Ishikawa (cell line): ENCODE data around the gene NAV3.

Experiments
- FOXM1 ChIP-seq: IDR thresholded peaks from 2 replicates; pipeline ENCODE4 v1.6.1; 2012; ENCODE audit warnings: low read depth, borderline replicate concordance
- TAF1 ChIP-seq: IDR thresholded peaks from 2 replicates; pipeline ENCODE4 v1.6.1; 2012; ENCODE audit warnings: low read depth, mild to moderate bottlenecking
- TEAD4 ChIP-seq: IDR thresholded peaks from 2 replicates; pipeline ENCODE4 v1.6.1; 2012
- TF ChIP-seq, protein P1 (sequence below): IDR thresholded peaks from 2 replicates; pipeline ENCODE4 v1.6.1; 2012; ENCODE audit warnings: low read depth, mild to moderate bottlenecking

DNA sequence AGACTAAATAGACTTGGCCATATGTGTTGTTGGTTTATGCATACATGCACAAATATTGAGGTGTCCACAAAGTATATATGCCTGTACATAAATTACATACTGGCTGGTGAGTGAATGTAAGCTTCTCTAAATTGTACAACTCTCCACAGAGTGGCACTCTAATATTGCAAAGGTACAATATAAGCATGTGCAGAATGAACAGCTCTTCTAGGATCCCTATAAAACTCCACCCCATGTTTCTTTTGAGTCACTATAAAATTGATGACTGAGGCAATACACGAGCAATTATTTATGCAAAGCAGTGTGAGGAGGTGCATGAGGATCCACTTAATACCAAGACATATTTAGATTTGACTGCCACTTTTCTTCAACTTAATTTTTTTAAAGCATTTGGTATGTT lies 172.2 kb downstream of the NAV3 start:
- TF ChIP-seq TEAD4: no peak
- TF ChIP-seq TAF1: no peak
- TF ChIP-seq, protein P1, sequence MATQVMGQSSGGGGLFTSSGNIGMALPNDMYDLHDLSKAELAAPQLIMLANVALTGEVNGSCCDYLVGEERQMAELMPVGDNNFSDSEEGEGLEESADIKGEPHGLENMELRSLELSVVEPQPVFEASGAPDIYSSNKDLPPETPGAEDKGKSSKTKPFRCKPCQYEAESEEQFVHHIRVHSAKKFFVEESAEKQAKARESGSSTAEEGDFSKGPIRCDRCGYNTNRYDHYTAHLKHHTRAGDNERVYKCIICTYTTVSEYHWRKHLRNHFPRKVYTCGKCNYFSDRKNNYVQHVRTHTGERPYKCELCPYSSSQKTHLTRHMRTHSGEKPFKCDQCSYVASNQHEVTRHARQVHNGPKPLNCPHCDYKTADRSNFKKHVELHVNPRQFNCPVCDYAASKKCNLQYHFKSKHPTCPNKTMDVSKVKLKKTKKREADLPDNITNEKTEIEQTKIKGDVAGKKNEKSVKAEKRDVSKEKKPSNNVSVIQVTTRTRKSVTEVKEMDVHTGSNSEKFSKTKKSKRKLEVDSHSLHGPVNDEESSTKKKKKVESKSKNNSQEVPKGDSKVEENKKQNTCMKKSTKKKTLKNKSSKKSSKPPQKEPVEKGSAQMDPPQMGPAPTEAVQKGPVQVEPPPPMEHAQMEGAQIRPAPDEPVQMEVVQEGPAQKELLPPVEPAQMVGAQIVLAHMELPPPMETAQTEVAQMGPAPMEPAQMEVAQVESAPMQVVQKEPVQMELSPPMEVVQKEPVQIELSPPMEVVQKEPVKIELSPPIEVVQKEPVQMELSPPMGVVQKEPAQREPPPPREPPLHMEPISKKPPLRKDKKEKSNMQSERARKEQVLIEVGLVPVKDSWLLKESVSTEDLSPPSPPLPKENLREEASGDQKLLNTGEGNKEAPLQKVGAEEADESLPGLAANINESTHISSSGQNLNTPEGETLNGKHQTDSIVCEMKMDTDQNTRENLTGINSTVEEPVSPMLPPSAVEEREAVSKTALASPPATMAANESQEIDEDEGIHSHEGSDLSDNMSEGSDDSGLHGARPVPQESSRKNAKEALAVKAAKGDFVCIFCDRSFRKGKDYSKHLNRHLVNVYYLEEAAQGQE: no peak
- no peak for TF ChIP-seq FOXM1
